Measurements from ENCODE around the gene RUBCN.

Gene RUBCN

GRCh38 chr3:197749315-197749600 is 12.6 kb upstream of the RUBCN start:
- peak overlapping the region; percentile 31 for H4K8ac ChIP-seq (ENCODE audit: low read depth, low read length)
- peak overlapping the region; percentile 87 for H3K4me3 ChIP-seq (ENCODE audit: low read depth, low read length)
- H4K91ac ChIP-seq (ENCODE audit: low read depth, low read length): no peak overlapping the region
- peaks cover 4 to 6% of the 10 kb centered on the region in 2 experiments for H3K4me1 ChIP-seq (ENCODE audit: control insufficient read depth in 1 of 2, insufficient read depth in 2 of 2, low read length in 2 of 2)
- peak overlapping the region; percentile 19 for H2AFZ ChIP-seq (ENCODE audit: insufficient read depth, low read length, poor library complexity)
- peak; percentile 43 to 61 for DNase-seq
- H3K4ac ChIP-seq (ENCODE audit: low read depth, low read length): no peak overlapping the region
- WGBS (ENCODE audit: extremely low coverage, insufficient coverage, insufficient read length): no CpG with 5 or more reads among the region's 18 CpGs
- H3K14ac ChIP-seq (ENCODE audit: low read length): no peak overlapping the region
- no peaks in the 10 kb centered on the region for H3K9me3 ChIP-seq (ENCODE audit: insufficient read depth, low read depth, low read length)
- no peak overlapping the region for H3K23ac ChIP-seq (ENCODE audit: low read length)
- H4K12ac ChIP-seq (ENCODE audit: low read depth, low read length): no peak overlapping the region
- no peak overlapping the region for H2BK12ac ChIP-seq (ENCODE audit: low read length)
- H3K36me3 ChIP-seq (ENCODE audit: control insufficient read depth in 1 of 2, insufficient read depth in 2 of 2, low read length in 2 of 2): no peaks in the 10 kb centered on the region
- no peak overlapping the region for H3K18ac ChIP-seq (ENCODE audit: low read length)
- H3K79me1 ChIP-seq (ENCODE audit: low read length): peaks cover 7% of the 10 kb centered on the region
- H3K79me2 ChIP-seq (ENCODE audit: control insufficient read depth, insufficient read depth, low read length, poor library complexity): peaks cover 5% of the 10 kb centered on the region
- H2AK5ac ChIP-seq (ENCODE audit: low read length): no peak overlapping the region
- peak overlapping the region; percentile 16 for H3K9ac ChIP-seq (ENCODE audit: low read length)
- H2BK5ac ChIP-seq (ENCODE audit: low read depth, low read length, poor library complexity): no peak overlapping the region
- peak overlapping the region; percentile 83 for H3K4me2 ChIP-seq (ENCODE audit: low read length)
- no peak overlapping the region for H3K27ac ChIP-seq (ENCODE audit: low read depth, low read length)
- no peaks in the 10 kb centered on the region for H3K27me3 ChIP-seq (ENCODE audit: insufficient read depth, low read length)
- H2BK120ac ChIP-seq (ENCODE audit: insufficient read depth, low read length, poor library complexity): no peak overlapping the region

- Histone ChIP-seq H2AFZ (ENCODE audit: insufficient read depth, low read length, poor library complexity) (peak overlapping the region; percentile 19), H2BK120ac (ENCODE audit: insufficient read depth, low read length, poor library complexity) (no peak overlapping the region), H3K4me1 (ENCODE audit: control insufficient read depth in 1 of 2, insufficient read depth in 2 of 2, low read length in 2 of 2) (peaks cover 4 to 6% of the 10 kb centered on the region in 2 experiments), H3K18ac (ENCODE audit: low read length) (no peak overlapping the region), H3K27me3 (ENCODE audit: insufficient read depth, low read length) (no peaks in the 10 kb centered on the region), H3K4me2 (ENCODE audit: low read length) (peak overlapping the region; percentile 83), H3K79me1 (ENCODE audit: low read length) (peaks cover 7% of the 10 kb centered on the region), H3K9me3 (ENCODE audit: insufficient read depth, low read depth, low read length) (no peaks in the 10 kb centered on the region), H3K9ac (ENCODE audit: low read length) (no peak overlapping the region), H4K91ac (ENCODE audit: low read depth, low read length) (no peak overlapping the region), H4K12ac (ENCODE audit: low read depth, low read length) (no peak overlapping the region), H2BK5ac (ENCODE audit: low read depth, low read length, poor library complexity) (no peak overlapping the region), H3K36me3 (ENCODE audit: control insufficient read depth in 1 of 2, insufficient read depth in 2 of 2, low read length in 2 of 2) (no peaks in the 10 kb centered on the region), H2BK12ac (ENCODE audit: low read length) (no peak overlapping the region), H3K27ac (ENCODE audit: low read depth, low read length) (no peak overlapping the region), H3K23ac (ENCODE audit: low read length) (no peak overlapping the region), H3K79me2 (ENCODE audit: control insufficient read depth, insufficient read depth, low read length, poor library complexity) (peaks cover 5% of the 10 kb centered on the region), H2AK5ac (ENCODE audit: low read length) (no peak overlapping the region), H4K8ac (ENCODE audit: low read depth, low read length) (no peak overlapping the region), H3K4me3 (ENCODE audit: low read depth, low read length) (no peak overlapping the region), H3K4ac (ENCODE audit: low read depth, low read length) (no peak overlapping the region), H3K14ac (ENCODE audit: low read length) (no peak overlapping the region)
- DNase-seq: no peak
- no CpG with 5 or more reads among the region's 12 CpGs for WGBS (ENCODE audit: extremely low coverage, insufficient coverage, insufficient read length)
Measured at GRCh38 chr3:197748597-197749314, 12.1 kb upstream of the RUBCN start.

GRCh38 chr3:197746801-197747237 is 10.1 kb upstream of the RUBCN start:
- Histone ChIP-seq H3K27me3 (ENCODE audit: insufficient read depth, low read length) (no peaks in the 10 kb centered on the region), H3K18ac (ENCODE audit: low read length) (no peak overlapping the region), H3K4me1 (ENCODE audit: control insufficient read depth in 1 of 2, insufficient read depth in 2 of 2, low read length in 2 of 2) (peaks cover 4 to 6% of the 10 kb centered on the region in 2 experiments), H3K27ac (ENCODE audit: low read depth, low read length) (no peak overlapping the region), H3K9ac (ENCODE audit: low read length) (no peak overlapping the region), H3K23ac (ENCODE audit: low read length) (no peak overlapping the region), H2BK12ac (ENCODE audit: low read length) (no peak overlapping the region), H4K91ac (ENCODE audit: low read depth, low read length) (no peak overlapping the region), H3K4me2 (ENCODE audit: low read length) (no peak overlapping the region), H3K9me3 (ENCODE audit: insufficient read depth, low read depth, low read length) (no peaks in the 10 kb centered on the region), H3K14ac (ENCODE audit: low read length) (no peak overlapping the region), H2BK120ac (ENCODE audit: insufficient read depth, low read length, poor library complexity) (no peak overlapping the region), H3K4ac (ENCODE audit: low read depth, low read length) (no peak overlapping the region), H2BK5ac (ENCODE audit: low read depth, low read length, poor library complexity) (no peak overlapping the region), H3K4me3 (ENCODE audit: low read depth, low read length) (no peak overlapping the region), H4K12ac (ENCODE audit: low read depth, low read length) (no peak overlapping the region), H2AK5ac (ENCODE audit: low read length) (no peak overlapping the region), H3K36me3 (ENCODE audit: control insufficient read depth in 1 of 2, insufficient read depth in 2 of 2, low read length in 2 of 2) (no peaks in the 10 kb centered on the region), H3K79me2 (ENCODE audit: control insufficient read depth, insufficient read depth, low read length, poor library complexity) (peaks cover 5% of the 10 kb centered on the region), H2AFZ (ENCODE audit: insufficient read depth, low read length, poor library complexity) (no peak overlapping the region), H3K79me1 (ENCODE audit: low read length) (peaks cover 7% of the 10 kb centered on the region), H4K8ac (ENCODE audit: low read depth, low read length) (no peak overlapping the region)
- DNase-seq: peak in 1 of 2 donors; percentile 4
- no CpG with 5 or more reads among the region's 4 CpGs for WGBS (ENCODE audit: extremely low coverage, insufficient coverage, insufficient read length)

GRCh38 chr3:197746209-197746608 is 9.5 kb upstream of the RUBCN start:
- Histone ChIP-seq H2AK5ac (ENCODE audit: low read length) (no peak overlapping the region), H3K4me3 (ENCODE audit: low read depth, low read length) (no peak overlapping the region), H3K23ac (ENCODE audit: low read length) (no peak overlapping the region), H4K91ac (ENCODE audit: low read depth, low read length) (no peak overlapping the region), H4K12ac (ENCODE audit: low read depth, low read length) (no peak overlapping the region), H2AFZ (ENCODE audit: insufficient read depth, low read length, poor library complexity) (no peak overlapping the region), H3K79me1 (ENCODE audit: low read length) (peaks cover 7% of the 10 kb centered on the region), H3K14ac (ENCODE audit: low read length) (no peak overlapping the region), H3K9ac (ENCODE audit: low read length) (no peak overlapping the region), H4K8ac (ENCODE audit: low read depth, low read length) (no peak overlapping the region), H3K4ac (ENCODE audit: low read depth, low read length) (no peak overlapping the region), H2BK5ac (ENCODE audit: low read depth, low read length, poor library complexity) (no peak overlapping the region), H3K36me3 (ENCODE audit: control insufficient read depth in 1 of 2, insufficient read depth in 2 of 2, low read length in 2 of 2) (no peaks in the 10 kb centered on the region), H3K27me3 (ENCODE audit: insufficient read depth, low read length) (no peaks in the 10 kb centered on the region), H3K79me2 (ENCODE audit: control insufficient read depth, insufficient read depth, low read length, poor library complexity) (peaks cover 3% of the 10 kb centered on the region), H2BK12ac (ENCODE audit: low read length) (no peak overlapping the region), H3K18ac (ENCODE audit: low read length) (no peak overlapping the region), H3K4me1 (ENCODE audit: control insufficient read depth in 1 of 2, insufficient read depth in 2 of 2, low read length in 2 of 2) (peaks cover 1 to 3% of the 10 kb centered on the region in 2 experiments), H3K4me2 (ENCODE audit: low read length) (no peak overlapping the region), H3K27ac (ENCODE audit: low read depth, low read length) (no peak overlapping the region), H3K9me3 (ENCODE audit: insufficient read depth, low read depth, low read length) (no peaks in the 10 kb centered on the region), H2BK120ac (ENCODE audit: insufficient read depth, low read length, poor library complexity) (no peak overlapping the region)
- no CpG with 5 or more reads among the region's 3 CpGs for WGBS (ENCODE audit: extremely low coverage, insufficient coverage, insufficient read length)
- DNase-seq: no peak
